HepG2 (cell line): ENCODE measurements around the gene PRKAR1A. TPM values are rescaled to one million over a fixed set of nuclear protein-coding genes. Genes with fewer than 3 reads are reported as not detected.
A peak's percentile ranks its signal among the peaks of the same experiment; 100 is the strongest.

ENCODE experiments used
- CEBPB ChIP-seq: IDR thresholded peaks from 2 replicates; pipeline ENCODE4 v1.6.1; 2011; ENCODE audit warnings: low read depth, low read length, improper control_type of control experiment, borderline replicate concordance
- CEBPG ChIP-seq: IDR thresholded peaks from 2 replicates; pipeline ENCODE4 v1.6.1; 2016
- EZH2 ChIP-seq: conservative IDR thresholded peaks from 2 replicates; pipeline ENCODE4 v1.6.1; 2012; ENCODE audit warnings: mild to moderate bottlenecking, low read depth, low read length, moderate library complexity
- FOXK2 ChIP-seq: fragments of 450-650 bp; IDR thresholded peaks from 2 replicates; pipeline ENCODE4 v1.6.1; 2016
- HNRNPUL1 ChIP-seq: fragments of 200-400 bp; formaldehyde crosslinking; IDR thresholded peaks from 2 replicates; pipeline ENCODE4 v1.6.1; 2017; ENCODE audit warnings: low read depth, mild to moderate bottlenecking, low read length, moderate library complexity
- MAFG ChIP-seq: sonication (generic); formaldehyde crosslinking; IDR thresholded peaks from 2 replicates; pipeline ENCODE4 v1.5.1; 2020; ENCODE audit warnings: mild to moderate bottlenecking, missing genetic modification reagents
- NR2F1 ChIP-seq, 2 experiments: fragments of 450-650 bp in 1 of 2; formaldehyde crosslinking in 1 of 2; IDR thresholded peaks; 2 replicates each; pipeline versions ENCODE4 v1.5.0 to v1.6.1; 2016 to 2020; ENCODE audit warnings: mild to moderate bottlenecking in 1 of 2, missing compliant biosample characterization in 1 of 2, missing genetic modification reagents in 1 of 2, moderate library complexity in 1 of 2
- NR2F6 ChIP-seq, 2 experiments: IDR thresholded peaks; 2 replicates each; pipeline ENCODE4 v1.6.1; 2016; ENCODE audit warnings: antibody characterized with exemption in 1 of 2, mild to moderate bottlenecking in 1 of 2
- RFX1 ChIP-seq: fragments of 450-650 bp; IDR thresholded peaks from 2 replicates; pipeline ENCODE4 v1.6.1; 2017
- SATB2 ChIP-seq: sonication (generic); formaldehyde crosslinking; IDR thresholded peaks from 2 replicates; pipeline ENCODE4 v1.5.0; 2020; ENCODE audit warnings: missing genetic modification reagents
- ZBTB42 ChIP-seq: sonication (generic); formaldehyde crosslinking; IDR thresholded peaks from 2 replicates; pipeline ENCODE4 v1.5.0; 2020; ENCODE audit warnings: mild to moderate bottlenecking, missing genetic modification reagents
- ZFP36L2 ChIP-seq: sonication (generic); formaldehyde crosslinking; IDR thresholded peaks from 2 replicates; pipeline ENCODE4 v1.4.0; 2020; ENCODE audit warnings: missing genetic modification reagents
- ZNF101 ChIP-seq: sonication (generic); formaldehyde crosslinking; IDR thresholded peaks from 2 replicates; pipeline ENCODE4 v1.4.0; 2020; ENCODE audit warnings: mild to moderate bottlenecking, low read depth, missing genetic modification reagents, borderline replicate concordance
- ZNF124 ChIP-seq: sonication (generic); formaldehyde crosslinking; IDR thresholded peaks from 2 replicates; pipeline ENCODE4 v1.4.0; 2020; ENCODE audit warnings: missing genetic modification reagents
- ZNF207 ChIP-seq: fragments of 450-650 bp; IDR thresholded peaks from 2 replicates; pipeline ENCODE4 v1.6.1; 2016; ENCODE audit warnings: antibody characterized with exemption, borderline replicate concordance
- ZNF253 ChIP-seq: sonication (generic); formaldehyde crosslinking; IDR thresholded peaks from 2 replicates; pipeline ENCODE4 v1.8.0; 2022; ENCODE audit warnings: mild to moderate bottlenecking, missing genetic modification reagents, borderline replicate concordance
- ZNF343 ChIP-seq: sonication (generic); formaldehyde crosslinking; IDR thresholded peaks from 2 replicates; pipeline ENCODE4 v1.4.0; 2020; ENCODE audit warnings: mild to moderate bottlenecking, missing genetic modification reagents
- polyA plus RNA-seq, 8 experiments: library from polyadenylated mRNA; depleted of rRNA in 3 of 8; stranded (reverse) in 7 of 8; unstranded in 1 of 8; fragments of >200 nt; fragmentation: Illumina TruSeq in 4 of 8; extraction: Trizol in 4 of 8; gene quantifications; 2 replicates each; pipeline versions ENCODE4 v1.2.1 to v1.2.3, GENCODE V29; 2011 to 2016; ENCODE audit warnings: low read depth in 4 of 8, missing spikeins in 1 of 8, mixed read lengths in 1 of 8; ENCODE audit not compliant: insufficient read depth in 1 of 8
- total RNA-seq, 5 experiments: library from RNA; depleted of rRNA; stranded (reverse); fragments of >200 nt; fragmentation: Illumina TruSeq; extraction: Trizol; gene quantifications; 2 replicates each; pipeline ENCODE4 v1.2.3, GENCODE V29; 2016; ENCODE audit warnings: low read depth in 1 of 5
- TF ChIP-seq, protein P1 (sequence below): sonication (generic); formaldehyde crosslinking; IDR thresholded peaks from 2 replicates; pipeline ENCODE4 v1.4.0; 2020; ENCODE audit warnings: missing genetic modification reagents, borderline replicate concordance
- TF ChIP-seq, protein P2 (sequence below): sonication (generic); formaldehyde crosslinking; IDR thresholded peaks from 2 replicates; pipeline ENCODE4 v1.5.0; 2020; ENCODE audit warnings: missing genetic modification reagents
- TF ChIP-seq, protein P3 (sequence below): sonication (generic); formaldehyde crosslinking; IDR thresholded peaks from 2 replicates; pipeline ENCODE4 v1.5.0; 2020; ENCODE audit warnings: mild to moderate bottlenecking, missing genetic modification reagents
- TF ChIP-seq, protein P4 (sequence below): sonication (generic); formaldehyde crosslinking; IDR thresholded peaks from 2 replicates; pipeline ENCODE4 v1.4.0; 2020; ENCODE audit warnings: missing genetic modification reagents, borderline replicate concordance

The PRKAR1A gene
- total and polyA plus RNA-seq, 2 of the 13 experiments (the other 11 are each of a cell fraction or from before 2014, with no cell fraction given) = 265 to 266 TPM

DNA sequence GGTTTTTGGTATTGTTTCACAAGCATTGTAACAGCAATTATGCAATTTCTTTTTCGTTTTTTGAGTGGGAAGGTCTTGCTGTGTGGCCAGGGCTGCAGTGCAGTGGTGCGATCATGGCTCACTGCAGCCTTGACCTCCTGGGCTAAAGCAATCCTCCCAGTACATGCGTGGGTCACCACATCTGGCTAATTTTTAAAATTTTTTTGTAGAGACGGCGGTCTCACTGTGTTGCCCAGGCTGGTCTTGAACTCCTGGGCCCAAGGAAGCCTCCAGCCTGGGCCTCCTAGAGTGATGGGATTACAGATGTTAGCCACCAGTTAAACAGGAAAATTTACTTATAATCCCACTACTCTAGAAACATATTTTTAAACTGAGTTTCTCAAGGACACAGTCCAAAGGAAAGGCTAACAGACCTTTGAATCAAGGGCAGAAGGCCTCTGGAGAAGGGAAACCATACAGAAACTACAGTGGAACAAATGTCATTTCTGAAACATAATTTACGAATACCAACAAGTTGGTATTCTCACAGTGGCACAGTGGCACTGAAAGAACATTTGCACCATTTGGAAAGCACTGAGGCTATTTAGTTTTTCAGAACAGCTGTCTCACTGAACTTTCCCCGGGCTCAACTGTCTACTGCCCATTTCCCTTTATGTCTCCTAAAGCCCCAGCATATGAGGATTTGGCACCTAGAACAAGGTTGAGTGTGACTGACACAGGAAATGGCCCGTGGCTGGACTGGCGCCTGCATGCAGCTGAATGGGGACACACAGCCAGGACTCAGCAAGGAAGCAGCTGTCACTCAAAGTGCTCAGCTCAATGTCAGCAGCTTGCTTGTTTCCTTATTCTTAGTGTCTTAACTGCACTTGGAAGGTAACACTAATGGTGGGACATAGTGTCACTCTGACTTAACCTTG, 2.8 kb upstream of the PRKAR1A start (continued):
- TF ChIP-seq, protein P1, sequence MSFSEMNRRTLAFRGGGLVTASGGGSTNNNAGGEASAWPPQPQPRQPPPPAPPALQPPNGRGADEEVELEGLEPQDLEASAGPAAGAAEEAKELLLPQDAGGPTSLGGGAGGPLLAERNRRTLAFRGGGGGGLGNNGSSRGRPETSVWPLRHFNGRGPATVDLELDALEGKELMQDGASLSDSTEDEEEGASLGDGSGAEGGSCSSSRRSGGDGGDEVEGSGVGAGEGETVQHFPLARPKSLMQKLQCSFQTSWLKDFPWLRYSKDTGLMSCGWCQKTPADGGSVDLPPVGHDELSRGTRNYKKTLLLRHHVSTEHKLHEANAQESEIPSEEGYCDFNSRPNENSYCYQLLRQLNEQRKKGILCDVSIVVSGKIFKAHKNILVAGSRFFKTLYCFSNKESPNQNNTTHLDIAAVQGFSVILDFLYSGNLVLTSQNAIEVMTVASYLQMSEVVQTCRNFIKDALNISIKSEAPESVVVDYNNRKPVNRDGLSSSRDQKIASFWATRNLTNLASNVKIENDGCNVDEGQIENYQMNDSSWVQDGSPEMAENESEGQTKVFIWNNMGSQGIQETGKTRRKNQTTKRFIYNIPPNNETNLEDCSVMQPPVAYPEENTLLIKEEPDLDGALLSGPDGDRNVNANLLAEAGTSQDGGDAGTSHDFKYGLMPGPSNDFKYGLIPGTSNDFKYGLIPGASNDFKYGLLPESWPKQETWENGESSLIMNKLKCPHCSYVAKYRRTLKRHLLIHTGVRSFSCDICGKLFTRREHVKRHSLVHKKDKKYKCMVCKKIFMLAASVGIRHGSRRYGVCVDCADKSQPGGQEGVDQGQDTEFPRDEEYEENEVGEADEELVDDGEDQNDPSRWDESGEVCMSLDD (CRISPR knock-in tag) = no peak
- TF ChIP-seq SATB2 (CRISPR knock-in tag) = no peak
- no peak for TF ChIP-seq ZNF207
- TF ChIP-seq NR2F1 (CRISPR knock-in tag; IDR thresholded peaks at IDR 0.05) = peak; percentile 57 to 61; a peak in 2 of 4 replicates
- no peak for TF ChIP-seq MAFG
- no peak for TF ChIP-seq ZFP36L2 (CRISPR knock-in tag)
- no peak for TF ChIP-seq ZNF253
- TF ChIP-seq, protein P2, sequence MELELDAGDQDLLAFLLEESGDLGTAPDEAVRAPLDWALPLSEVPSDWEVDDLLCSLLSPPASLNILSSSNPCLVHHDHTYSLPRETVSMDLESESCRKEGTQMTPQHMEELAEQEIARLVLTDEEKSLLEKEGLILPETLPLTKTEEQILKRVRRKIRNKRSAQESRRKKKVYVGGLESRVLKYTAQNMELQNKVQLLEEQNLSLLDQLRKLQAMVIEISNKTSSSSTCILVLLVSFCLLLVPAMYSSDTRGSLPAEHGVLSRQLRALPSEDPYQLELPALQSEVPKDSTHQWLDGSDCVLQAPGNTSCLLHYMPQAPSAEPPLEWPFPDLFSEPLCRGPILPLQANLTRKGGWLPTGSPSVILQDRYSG (CRISPR knock-in tag) = no peak
- TF ChIP-seq ZNF101 (CRISPR knock-in tag) = no peak
- peak; percentile 41; the same call in 1 of the 2 replicates for TF ChIP-seq CEBPB
- TF ChIP-seq HNRNPUL1 = no peak
- TF ChIP-seq FOXK2 = no peak
- TF ChIP-seq ZBTB42 (CRISPR knock-in tag) = 0 out of 2 replicates have a peak, but pooled peaks have one; percentile 77
- TF ChIP-seq NR2F6 (IDR thresholded peaks at IDR 0.05) = peak; percentile 69
- TF ChIP-seq NR2F6 (CRISPR knock-in tag; IDR thresholded peaks at IDR 0.05) = peak; percentile 68
- TF ChIP-seq, protein P3, sequence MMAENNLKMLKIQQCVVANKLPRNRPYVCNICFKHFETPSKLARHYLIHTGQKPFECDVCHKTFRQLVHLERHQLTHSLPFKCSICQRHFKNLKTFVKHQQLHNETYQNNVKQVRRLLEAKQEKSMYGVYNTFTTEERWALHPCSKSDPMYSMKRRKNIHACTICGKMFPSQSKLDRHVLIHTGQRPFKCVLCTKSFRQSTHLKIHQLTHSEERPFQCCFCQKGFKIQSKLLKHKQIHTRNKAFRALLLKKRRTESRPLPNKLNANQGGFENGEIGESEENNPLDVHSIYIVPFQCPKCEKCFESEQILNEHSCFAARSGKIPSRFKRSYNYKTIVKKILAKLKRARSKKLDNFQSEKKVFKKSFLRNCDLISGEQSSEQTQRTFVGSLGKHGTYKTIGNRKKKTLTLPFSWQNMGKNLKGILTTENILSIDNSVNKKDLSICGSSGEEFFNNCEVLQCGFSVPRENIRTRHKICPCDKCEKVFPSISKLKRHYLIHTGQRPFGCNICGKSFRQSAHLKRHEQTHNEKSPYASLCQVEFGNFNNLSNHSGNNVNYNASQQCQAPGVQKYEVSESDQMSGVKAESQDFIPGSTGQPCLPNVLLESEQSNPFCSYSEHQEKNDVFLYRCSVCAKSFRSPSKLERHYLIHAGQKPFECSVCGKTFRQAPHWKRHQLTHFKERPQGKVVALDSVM (CRISPR knock-in tag) = peak; percentile 94
- TF ChIP-seq ZNF124 (CRISPR knock-in tag) = no peak
- no peak for TF ChIP-seq EZH2
- TF ChIP-seq CEBPG (CRISPR knock-in tag) = peak; percentile 35
- TF ChIP-seq, protein P4, sequence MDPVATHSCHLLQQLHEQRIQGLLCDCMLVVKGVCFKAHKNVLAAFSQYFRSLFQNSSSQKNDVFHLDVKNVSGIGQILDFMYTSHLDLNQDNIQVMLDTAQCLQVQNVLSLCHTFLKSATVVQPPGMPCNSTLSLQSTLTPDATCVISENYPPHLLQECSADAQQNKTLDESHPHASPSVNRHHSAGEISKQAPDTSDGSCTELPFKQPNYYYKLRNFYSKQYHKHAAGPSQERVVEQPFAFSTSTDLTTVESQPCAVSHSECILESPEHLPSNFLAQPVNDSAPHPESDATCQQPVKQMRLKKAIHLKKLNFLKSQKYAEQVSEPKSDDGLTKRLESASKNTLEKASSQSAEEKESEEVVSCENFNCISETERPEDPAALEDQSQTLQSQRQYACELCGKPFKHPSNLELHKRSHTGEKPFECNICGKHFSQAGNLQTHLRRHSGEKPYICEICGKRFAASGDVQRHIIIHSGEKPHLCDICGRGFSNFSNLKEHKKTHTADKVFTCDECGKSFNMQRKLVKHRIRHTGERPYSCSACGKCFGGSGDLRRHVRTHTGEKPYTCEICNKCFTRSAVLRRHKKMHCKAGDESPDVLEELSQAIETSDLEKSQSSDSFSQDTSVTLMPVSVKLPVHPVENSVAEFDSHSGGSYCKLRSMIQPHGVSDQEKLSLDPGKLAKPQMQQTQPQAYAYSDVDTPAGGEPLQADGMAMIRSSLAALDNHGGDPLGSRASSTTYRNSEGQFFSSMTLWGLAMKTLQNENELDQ = no peak
- TF ChIP-seq RFX1 = no peak
- no peak for TF ChIP-seq ZNF343 (CRISPR knock-in tag)
